ENCODE data around the gene PDZD2.

Gene PDZD2

DNA sequence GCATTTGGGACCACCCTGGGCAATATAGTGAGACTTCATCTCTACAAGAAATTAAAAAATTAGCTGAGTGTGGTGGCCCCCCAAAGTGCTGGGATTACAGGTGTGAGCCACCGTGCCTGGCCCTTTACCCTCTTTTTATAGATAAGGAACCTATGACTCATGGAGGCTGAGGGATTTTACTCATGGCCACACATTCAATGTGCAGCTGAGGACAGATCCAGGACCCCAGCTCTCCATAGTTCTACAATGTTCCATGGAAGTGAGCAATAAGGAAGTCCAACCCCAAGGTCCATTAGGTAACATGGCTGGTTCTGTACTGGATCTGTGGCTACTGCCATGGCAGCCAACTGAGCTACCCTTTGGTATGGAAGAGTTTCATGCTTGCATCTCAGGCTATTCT is 25.3 kb upstream of the PDZD2 start:
- Histone ChIP-seq H3F3A (ENCODE audit: control insufficient read depth, insufficient read depth) (no peaks in the 10 kb centered on the region), H3K4me3 (ENCODE audit: low read length) (no peak overlapping the region), H3K4me1 (ENCODE audit: control insufficient read depth, low read length) (no peaks in the 10 kb centered on the region), H3K9me2 (replicated peaks; ENCODE audit: control insufficient read depth, low read length) (no peaks in the 10 kb centered on the region), H3K9me3 (ENCODE audit: control insufficient read depth, insufficient read depth, low read length) (no peaks in the 10 kb centered on the region), H3K27me3 (ENCODE audit: control insufficient read depth, low read length) (peaks cover 5% of the 10 kb centered on the region; the same call in 1 of the 2 replicates), H4K20me1 (ENCODE audit: control insufficient read depth, insufficient read depth, low read depth, low read length) (no peaks in the 10 kb centered on the region), H3K36me3 (ENCODE audit: control insufficient read depth, low read length) (no peaks in the 10 kb centered on the region), H3K79me2 (ENCODE audit: control insufficient read depth, low read length) (no peaks in the 10 kb centered on the region), H3K4me2 (ENCODE audit: low read length) (no peak overlapping the region), H3K27ac (ENCODE audit: low read depth, low read length) (no peak overlapping the region)
- TF ChIP-seq, protein P1, sequence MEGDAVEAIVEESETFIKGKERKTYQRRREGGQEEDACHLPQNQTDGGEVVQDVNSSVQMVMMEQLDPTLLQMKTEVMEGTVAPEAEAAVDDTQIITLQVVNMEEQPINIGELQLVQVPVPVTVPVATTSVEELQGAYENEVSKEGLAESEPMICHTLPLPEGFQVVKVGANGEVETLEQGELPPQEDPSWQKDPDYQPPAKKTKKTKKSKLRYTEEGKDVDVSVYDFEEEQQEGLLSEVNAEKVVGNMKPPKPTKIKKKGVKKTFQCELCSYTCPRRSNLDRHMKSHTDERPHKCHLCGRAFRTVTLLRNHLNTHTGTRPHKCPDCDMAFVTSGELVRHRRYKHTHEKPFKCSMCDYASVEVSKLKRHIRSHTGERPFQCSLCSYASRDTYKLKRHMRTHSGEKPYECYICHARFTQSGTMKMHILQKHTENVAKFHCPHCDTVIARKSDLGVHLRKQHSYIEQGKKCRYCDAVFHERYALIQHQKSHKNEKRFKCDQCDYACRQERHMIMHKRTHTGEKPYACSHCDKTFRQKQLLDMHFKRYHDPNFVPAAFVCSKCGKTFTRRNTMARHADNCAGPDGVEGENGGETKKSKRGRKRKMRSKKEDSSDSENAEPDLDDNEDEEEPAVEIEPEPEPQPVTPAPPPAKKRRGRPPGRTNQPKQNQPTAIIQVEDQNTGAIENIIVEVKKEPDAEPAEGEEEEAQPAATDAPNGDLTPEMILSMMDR (IDR thresholded peaks at IDR 0.05; ENCODE audit: low read depth, low read length, poor library complexity, severe bottlenecking) = no peak
- TF ChIP-seq EZH2phosphoT487 (IDR thresholded peaks at IDR 0.05; ENCODE audit: borderline replicate concordance, low read length) = no peak

DNA sequence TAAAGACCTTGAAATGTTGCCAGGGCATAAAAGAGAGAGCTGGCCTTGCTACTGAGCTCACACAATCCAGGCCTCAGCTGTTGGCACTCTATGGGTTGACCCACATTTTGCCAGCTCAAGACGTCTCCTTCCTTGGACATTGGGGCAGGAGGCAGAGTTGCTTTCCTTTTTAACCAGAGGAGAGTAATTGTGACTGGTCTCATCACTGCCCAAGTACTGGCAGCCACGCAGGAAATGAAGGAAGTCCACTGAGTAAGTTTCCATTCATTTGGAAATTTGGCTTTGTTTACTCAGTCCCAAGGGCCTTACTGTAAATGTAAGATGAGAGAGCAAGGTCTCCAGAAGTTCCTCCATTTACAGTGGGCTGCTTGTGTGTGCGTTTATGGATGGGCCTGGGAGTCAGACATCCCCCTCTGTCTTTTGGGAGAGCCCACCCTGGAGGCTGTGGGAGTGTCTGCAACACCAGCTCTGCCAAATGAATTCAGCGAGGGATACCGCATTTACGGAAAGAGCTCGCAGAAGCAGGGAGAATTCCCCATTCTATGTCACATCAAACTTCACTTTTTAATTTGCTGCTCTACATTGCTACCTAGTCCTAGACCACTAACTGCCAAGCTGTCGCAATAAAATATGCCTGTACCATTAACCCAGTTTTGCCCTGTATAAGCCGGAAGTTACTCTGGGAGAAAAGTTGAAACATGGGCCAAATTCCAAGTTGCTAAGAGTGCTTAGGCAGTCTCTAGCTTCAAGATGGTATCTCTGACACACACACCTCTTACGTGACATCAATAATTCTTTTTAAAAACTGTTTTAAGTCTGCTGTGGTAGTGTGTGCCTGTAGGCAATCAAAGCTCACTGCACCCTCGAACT is 24.5 kb upstream of the PDZD2 start:
- Histone ChIP-seq H4K20me1 (ENCODE audit: control insufficient read depth, insufficient read depth, low read depth, low read length) (no peaks in the 10 kb centered on the region), H3K27ac (ENCODE audit: low read depth, low read length) (no peak overlapping the region), H3K4me3 (ENCODE audit: low read length) (no peak overlapping the region), H3K9me3 (ENCODE audit: control insufficient read depth, insufficient read depth, low read length) (no peaks in the 10 kb centered on the region), H3K36me3 (ENCODE audit: control insufficient read depth, low read length) (no peaks in the 10 kb centered on the region), H3K9me2 (replicated peaks; ENCODE audit: control insufficient read depth, low read length) (no peaks in the 10 kb centered on the region), H3K4me1 (ENCODE audit: control insufficient read depth, low read length) (no peaks in the 10 kb centered on the region), H3F3A (ENCODE audit: control insufficient read depth, insufficient read depth) (no peaks in the 10 kb centered on the region), H3K79me2 (ENCODE audit: control insufficient read depth, low read length) (no peaks in the 10 kb centered on the region), H3K27me3 (ENCODE audit: control insufficient read depth, low read length) (peaks cover 5% of the 10 kb centered on the region; the same call in 1 of the 2 replicates), H3K4me2 (ENCODE audit: low read length) (no peak overlapping the region)
- TF ChIP-seq, protein P1 (IDR thresholded peaks at IDR 0.05; ENCODE audit: low read depth, low read length, poor library complexity, severe bottlenecking) = no peak
- TF ChIP-seq EZH2phosphoT487 (IDR thresholded peaks at IDR 0.05; ENCODE audit: borderline replicate concordance, low read length) = no peak

DNA sequence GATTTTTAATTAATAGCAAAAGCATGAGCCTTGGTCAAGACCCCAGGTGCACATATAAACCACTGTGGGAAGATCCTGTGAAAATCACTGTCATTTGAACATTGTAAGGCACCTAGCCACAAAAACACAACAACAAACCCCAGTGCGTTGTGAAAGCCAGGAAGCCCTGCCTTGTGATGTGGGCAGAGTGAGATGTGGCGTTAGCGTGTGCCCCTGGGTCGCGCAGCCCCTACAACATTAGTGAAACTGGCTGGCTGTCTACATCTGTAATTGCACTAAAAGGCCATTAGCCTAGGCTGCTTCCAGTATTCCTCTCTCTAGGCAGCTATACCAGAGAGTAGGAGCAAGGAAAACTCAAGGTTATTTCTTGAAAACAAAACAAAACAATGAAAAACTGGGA is 21.1 kb upstream of the PDZD2 start:
- H3K36me3 ChIP-seq (ENCODE audit: control insufficient read depth, low read length) = no peaks in the 10 kb centered on the region
- no peaks in the 10 kb centered on the region for H3K9me2 ChIP-seq (replicated peaks; ENCODE audit: control insufficient read depth, low read length)
- no peaks in the 10 kb centered on the region for H3K79me2 ChIP-seq (ENCODE audit: control insufficient read depth, low read length)
- no peak for TF ChIP-seq EZH2phosphoT487 (IDR thresholded peaks at IDR 0.05; ENCODE audit: borderline replicate concordance, low read length)
- TF ChIP-seq, protein P1 (IDR thresholded peaks at IDR 0.05; ENCODE audit: low read depth, low read length, poor library complexity, severe bottlenecking) = no peak
- no peak overlapping the region for H3K27ac ChIP-seq (ENCODE audit: low read depth, low read length)
- H4K20me1 ChIP-seq (ENCODE audit: control insufficient read depth, insufficient read depth, low read depth, low read length) = no peaks in the 10 kb centered on the region
- H3K27me3 ChIP-seq (ENCODE audit: control insufficient read depth, low read length) = peaks cover 5% of the 10 kb centered on the region; the same call in 1 of the 2 replicates
- H3K4me2 ChIP-seq (ENCODE audit: low read length) = no peak overlapping the region
- no peak overlapping the region for H3K4me3 ChIP-seq (ENCODE audit: low read length)
- H3K9me3 ChIP-seq (ENCODE audit: control insufficient read depth, insufficient read depth, low read length) = no peaks in the 10 kb centered on the region
- H3F3A ChIP-seq (ENCODE audit: control insufficient read depth, insufficient read depth) = no peaks in the 10 kb centered on the region
- H3K4me1 ChIP-seq (ENCODE audit: control insufficient read depth, low read length) = no peaks in the 10 kb centered on the region

All from DOHH2 (cell line).